SK-N-SH (cell line): ENCODE results near the gene CATSPERE.

Source experiments
- CTCF ChIP-seq: fragments of 200-600 bp; sonication (generic); IDR thresholded peaks from 2 replicates; pipeline ENCODE4 v1.6.1; 2017; ENCODE audit warnings: antibody characterized with exemption, mild to moderate bottlenecking, moderate library complexity
- RFX5 ChIP-seq: IDR thresholded peaks from 2 replicates; pipeline ENCODE4 v1.6.1; 2012; ENCODE audit warnings: mild to moderate bottlenecking, improper control_type of control experiment, low read length

- TF ChIP-seq CTCF: no peak
- TF ChIP-seq RFX5: no peak
Observed at GRCh38 chr1:244573768-244574167, 112.7 kb downstream of the CATSPERE start.
